NCI-H146 treated with DMSO at 0.1 percent for 48 hours (cell line): Measurements from ENCODE around the gene RSRP1.

Experiments used
- DNase-seq: peaks from one replicate; lab custom pipeline; 2025; ENCODE audit not compliant: unreplicated experiment; lab: John Stamatoyannopoulos, UW

RSRP1 gene

GRCh38 chr1:25219661-25220251, 27.5 kb downstream of the RSRP1 start:
- DNase-seq: no peak

DNA sequence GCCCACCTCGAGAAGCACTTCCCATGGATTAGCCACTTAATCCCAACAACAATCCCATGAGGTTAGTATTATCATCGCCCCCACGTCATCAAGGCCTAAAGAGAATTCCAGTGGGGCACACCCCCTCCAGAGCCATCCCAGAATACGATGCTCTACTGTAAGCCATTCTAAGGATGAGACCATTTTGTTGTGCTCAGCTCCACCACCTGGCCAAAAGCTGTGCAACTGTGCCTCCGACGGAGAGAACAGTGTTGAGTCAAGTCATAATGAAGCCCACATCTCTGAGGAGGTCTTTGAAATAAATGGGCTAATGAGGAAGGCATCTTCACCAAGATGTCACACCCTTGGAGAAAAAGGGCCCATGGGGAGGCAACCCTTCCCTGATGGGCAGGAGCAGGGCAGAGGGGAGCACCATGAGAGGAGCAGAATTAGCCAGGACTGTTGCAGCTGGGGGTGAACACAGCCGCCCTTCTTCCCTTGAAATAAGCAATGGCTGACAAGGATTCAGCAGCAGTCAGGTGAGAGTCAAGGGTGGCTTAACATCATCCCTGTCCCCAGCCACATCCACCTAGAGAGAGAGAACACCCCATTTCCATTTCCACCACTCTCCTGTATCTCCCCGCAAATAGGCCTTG, 29.5 kb downstream of the RSRP1 start:
- no peak for DNase-seq

DNA sequence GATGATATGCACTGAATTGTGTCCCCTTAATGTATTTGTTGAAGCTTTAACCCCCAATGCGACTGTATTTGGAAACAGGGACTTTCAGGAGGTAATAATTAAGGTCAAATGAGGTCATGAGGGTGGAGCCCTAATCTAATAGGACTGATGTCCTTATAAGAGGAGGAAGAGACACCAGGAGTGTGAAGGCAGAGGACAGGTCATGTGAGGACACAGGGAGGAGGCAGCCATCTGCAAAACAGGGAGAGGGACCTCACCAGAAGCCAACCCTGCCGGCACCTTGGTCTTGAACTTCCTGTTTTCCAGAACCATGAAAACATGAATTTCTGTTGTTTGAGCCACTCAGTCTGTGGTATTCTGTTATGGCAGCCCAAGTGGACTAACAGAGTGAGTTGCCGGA, 30.2 kb downstream of the RSRP1 start:
- DNase-seq: no peak

GRCh38 chr1:25216123-25216522, 31.1 kb downstream of the RSRP1 start:
- DNase-seq: no peak

- DNase-seq: no peak
Measured at GRCh38 chr1:25212725-25213124, 34.5 kb downstream of the RSRP1 start.

- DNase-seq: no peak
Measured at GRCh38 chr1:25210728-25211127, 36.5 kb downstream of the RSRP1 start.

- DNase-seq: no peak
Measured at GRCh38 chr1:25209516-25209915, 37.7 kb downstream of the RSRP1 start.

DNA sequence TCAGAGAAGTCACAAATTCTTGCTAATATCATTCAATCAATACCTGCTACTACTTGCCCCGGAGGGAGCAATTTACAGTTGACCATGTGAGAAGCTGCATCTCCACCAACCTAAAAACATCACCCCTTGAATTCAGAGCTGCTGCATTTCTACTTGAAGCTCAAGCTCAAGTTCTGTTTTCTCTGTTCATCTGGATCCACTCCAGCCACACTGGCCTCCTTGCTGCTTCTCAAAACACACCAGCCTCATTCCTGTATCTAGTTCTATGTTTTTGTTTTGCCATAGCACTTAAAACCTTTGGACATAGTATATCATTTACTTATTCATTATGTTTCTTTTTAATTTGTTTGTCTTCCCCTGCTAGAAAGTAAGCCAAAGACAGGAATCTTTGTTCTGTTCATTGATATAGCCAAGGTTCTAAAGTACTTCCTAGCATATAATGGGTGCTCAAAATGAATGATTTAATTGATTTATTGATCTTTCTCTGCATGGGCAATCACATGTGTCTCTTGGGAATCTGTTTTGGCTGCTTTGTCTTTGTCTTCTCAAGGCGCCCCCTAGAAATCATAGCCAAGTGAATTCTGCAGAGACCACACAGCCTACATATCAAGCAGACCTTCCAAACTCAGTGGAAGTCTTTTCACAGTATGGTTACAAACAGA, 38.6 kb downstream of the RSRP1 start:
- peak; percentile 15 for DNase-seq

DNA sequence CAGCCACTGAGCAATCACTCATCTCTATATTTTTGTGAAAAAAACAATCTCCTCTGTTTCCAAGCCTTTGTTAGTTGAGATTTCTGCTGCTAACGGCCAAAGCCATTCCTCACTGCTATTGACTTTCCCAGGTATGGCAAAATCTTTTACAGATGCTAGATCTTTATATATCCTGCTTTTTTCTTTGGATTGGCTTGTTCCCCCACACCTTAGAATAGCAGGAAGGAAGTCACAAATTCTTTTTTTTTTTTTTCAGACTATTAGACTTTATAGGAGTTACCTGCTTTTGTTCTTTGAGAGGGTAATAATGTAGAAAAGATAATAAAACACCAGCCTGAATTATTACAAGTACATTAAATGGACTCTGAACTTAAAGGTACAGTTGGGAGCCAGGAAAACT, 39.2 kb downstream of the RSRP1 start:
- no peak for DNase-seq

- no peak for DNase-seq
Measured at GRCh38 chr1:25206201-25206600, 41.1 kb downstream of the RSRP1 start.

GRCh38 chr1:25205786-25206185, 41.5 kb downstream of the RSRP1 start:
- no peak for DNase-seq

DNA sequence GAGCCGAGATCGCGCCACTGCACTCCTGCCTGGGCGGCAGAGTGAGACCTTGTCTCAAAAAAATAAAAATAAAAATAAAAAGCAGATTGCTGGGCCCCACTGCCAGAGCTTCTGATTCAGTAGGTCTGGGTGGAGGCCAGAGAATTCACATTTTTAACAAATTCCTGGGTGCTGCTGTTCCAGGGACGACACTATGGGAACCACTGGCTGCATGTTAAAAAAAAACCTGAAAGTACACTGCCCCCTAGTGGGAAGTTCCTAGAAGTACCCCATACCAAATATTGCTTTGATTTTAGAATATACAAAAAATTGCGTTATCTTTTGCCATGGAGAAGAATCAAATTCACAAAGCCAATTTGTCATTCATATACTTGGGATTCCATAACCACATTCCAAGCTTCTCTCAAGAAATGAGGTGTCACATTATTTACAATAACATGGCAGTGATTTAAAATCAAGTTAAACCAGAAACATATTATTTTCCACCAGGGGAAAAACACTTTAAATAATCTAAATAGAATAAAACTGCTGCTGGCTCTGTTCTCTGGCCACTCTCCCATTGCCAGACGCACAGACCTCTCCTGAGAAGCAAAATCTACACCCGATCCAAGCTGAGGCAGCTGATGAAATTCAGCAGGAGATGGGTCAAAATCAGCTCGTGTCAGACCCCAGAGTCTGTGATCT, 42.3 kb downstream of the RSRP1 start:
- DNase-seq: peak; percentile 9

DNA sequence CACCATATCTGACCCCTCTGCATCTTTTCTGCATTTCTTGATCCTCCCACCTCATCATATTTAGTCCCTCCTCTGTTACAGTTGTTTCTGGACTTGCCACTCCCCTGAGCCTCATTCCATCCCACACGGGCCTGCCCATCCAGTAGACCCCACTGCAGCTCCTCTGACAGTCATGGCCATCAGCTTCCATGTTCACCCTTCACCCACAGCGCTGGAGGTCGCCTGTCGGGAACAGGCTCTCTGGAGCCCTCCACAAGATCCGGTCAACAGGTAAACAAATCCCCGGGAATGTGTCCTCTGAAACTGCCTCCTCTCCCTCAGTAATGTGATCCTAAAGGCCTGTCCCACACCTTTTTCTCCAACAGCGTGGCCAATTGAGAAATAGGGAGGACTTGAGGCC, 46.2 kb downstream of the RSRP1 start:
- DNase-seq: no peak

DNA sequence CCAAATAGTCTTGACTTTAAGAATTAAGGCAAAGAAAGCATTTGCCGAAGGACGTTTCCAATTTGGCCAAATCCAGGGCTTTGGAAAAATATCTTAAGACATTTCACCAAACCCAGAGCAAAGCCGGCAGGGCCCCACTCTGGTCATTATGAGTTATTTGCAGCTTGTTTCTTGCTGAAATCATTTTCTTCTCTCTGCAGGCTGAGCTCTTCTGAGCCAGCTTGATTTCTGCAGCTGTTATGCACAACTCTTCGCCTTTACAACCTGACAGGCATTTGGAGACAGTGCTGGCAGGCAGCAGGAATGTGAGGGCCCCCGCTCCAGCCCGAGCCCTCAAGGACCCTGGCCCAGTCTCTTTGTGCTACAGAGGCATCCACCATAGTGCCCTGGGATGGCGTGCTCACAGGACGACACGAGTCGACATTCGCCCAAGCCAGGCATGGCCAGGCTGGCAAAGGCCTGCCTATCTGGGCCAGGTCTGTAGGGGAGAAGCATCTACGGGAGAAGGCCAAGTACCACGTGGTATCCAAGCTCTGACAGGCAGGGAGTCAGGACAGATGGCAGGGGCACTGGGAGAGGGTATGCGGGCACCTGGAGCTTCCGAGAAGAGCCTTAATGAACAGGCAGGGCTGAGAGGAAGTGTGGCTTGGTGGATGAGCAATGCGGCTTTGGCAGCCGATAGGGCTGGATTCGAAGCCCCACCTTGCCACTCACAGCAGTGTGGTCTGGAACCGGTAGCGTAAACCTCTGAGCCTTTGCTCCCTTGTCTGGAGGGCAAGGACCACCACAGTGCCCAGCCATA, 47.2 kb downstream of the RSRP1 start:
- DNase-seq: no peak

DNA sequence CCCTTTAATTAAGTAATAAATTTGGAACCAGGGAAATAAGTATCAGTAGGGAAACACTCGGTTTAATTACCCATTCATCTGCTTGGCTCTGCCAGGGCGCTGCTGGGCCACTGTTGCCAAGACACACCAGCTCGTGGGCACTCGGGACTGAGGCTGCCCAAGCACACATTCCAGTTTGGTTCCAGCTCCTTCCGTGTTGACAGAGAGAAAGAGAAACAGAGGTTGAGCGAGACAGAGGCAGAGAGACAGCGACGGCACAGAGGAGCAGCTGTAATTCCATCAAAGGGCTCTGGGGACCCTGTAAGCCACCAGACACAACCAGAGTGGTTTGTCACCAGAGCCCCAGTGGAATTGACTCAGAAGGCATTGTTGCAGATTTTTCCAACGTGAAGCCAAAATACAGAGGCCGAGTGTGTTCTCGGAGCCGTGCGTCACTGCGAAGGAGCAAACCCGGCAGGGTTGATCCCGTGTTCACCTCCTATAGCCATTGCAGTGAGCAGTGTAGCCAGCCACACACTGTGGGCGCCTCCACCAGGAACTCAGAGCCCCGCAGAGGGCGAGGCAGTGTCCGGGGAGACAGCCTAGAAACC, 48.5 kb downstream of the RSRP1 start:
- no peak for DNase-seq

- DNase-seq: no peak
Measured at GRCh38 chr1:25197982-25198662, 49.1 kb downstream of the RSRP1 start.

GRCh38 chr1:25197235-25197975, 49.8 kb downstream of the RSRP1 start:
- no peak for DNase-seq

- DNase-seq: no peak
Measured at GRCh38 chr1:25196830-25197229, 50.4 kb downstream of the RSRP1 start.

GRCh38 chr1:25195835-25196234, 51.4 kb downstream of the RSRP1 start:
- DNase-seq: no peak
